Measurements from ENCODE around the gene TMEM132A.

TMEM132A gene

DNA sequence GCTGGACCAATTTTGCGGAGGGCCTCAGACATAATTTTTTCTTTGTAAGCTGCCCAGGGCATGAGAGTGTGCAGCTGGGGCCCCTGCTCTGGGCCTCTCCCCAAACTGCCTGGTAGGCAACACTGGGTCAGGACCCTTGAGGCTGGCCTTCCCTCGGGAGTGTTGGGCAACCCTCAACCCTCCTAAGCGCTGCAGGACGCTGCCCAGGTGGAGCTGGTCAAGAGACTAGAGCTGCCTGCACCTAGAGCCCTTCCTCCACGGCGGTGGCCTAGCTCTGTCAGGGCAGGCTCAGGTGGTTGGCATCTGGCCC is 505 bp upstream of the TMEM132A start:
- DNase-seq, result no peak

DNA sequence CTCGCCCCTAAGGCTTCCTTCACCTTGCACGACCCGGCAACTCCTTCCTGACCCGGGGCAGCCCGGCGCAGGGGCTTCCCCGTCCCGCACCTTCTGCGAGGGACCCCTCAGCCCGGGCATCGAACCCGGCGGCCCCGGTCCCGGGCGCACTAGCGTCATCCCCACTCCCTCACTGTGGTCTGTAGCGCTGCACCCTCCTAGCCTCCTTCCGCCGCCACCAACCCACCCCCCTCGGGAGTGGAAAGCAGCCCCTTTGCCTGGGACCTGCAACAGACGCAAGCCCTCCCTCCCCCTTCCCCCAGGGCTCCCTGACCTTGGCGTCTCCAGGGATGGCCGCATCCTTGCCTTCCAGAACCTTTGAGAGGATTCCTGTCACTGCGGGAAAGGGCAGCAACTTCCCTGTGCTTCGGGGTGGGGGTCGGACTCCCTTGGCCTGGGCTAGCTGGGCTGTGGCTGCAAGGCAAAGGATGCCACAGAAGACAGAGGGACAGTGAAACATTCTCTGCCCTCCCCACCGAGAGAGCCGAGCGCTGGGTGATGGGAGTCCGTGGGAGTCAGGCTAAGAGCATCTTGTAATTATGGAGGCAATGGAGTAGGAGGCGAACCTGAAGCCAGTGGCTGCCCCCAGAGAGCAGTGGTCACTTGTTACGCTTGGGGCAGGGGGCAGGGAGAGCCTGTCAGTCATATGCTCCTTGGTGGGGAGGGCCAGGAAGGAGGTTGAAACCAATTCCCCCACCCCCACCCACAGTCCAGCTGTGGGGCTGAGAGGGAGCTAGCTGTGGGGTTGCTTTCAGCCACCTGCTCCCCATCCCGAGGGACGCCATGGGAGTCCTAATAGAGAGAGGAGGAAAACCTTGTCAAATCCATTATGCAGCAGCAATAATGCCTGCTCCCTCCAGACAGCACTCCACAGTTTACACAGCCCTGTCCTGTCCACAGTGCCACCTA is 920 bp downstream of the TMEM132A start:
- peak; percentile 65 for DNase-seq

DNA sequence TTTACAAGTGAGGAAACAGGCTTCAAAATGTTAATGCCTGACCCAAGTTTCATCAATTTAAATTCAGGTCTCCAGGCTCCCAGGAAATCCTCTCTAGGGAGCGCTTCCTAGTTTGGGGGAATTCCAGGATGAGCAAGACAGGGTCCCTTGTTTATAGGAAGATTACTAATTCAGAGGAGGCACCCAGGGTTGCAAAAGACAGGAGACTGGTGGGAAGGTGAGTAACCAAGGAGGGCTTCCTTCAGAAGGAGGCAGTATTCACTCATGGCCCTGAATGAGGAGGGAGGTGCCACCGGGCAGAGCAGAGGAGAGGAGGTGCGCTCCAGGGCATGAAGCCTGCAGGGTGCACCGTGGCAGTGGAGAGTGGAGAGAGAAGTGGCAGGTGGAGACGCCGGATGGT is 1.6 kb downstream of the TMEM132A start:
- DNase-seq, result no peak

DNA sequence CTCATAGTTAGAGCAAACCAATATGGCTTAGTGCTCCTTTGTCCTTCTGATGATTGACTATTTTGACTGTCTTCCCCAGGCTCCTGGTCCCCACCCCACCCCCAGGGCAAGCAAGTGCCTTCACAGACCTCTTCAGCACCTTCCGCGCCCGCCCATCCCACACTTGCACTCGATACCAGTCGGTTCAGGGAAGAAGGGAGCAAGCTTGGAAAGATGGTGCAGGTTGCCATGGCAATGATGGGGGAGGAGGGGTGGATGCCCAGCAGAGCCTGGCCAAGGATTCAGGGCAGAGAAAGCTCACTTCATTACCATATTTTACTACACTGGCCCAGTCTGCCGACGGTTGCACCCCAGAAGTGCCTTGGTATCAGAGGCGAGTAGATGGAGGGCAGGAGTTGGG is 2.2 kb downstream of the TMEM132A start:
- DNase-seq, result no peak

DNA sequence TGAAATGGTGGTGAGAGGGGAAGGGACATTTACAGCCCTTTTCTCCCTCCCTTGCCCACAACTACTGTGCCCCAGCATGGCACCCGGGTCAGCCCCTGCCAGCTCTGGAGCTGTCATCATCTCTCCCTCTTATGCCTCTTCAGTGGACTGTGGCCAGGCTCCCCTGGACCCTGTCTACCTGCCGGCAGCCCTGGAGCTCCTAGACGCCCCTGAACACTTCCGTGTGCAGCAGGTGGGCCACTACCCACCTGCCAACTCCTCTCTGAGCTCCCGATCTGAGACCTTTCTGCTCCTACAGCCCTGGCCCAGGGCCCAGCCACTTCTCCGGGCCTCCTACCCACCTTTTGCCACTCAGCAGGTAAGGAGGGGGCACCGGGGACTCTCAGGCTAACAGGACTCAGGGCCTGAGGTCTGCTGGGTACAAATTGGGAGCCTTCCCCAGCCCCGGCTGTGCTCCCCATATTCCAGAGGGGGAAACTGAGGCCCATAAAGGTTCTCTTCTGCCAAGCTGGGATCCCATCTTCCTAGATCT is 2.9 kb downstream of the TMEM132A start:
- DNase-seq, result no peak

DNA sequence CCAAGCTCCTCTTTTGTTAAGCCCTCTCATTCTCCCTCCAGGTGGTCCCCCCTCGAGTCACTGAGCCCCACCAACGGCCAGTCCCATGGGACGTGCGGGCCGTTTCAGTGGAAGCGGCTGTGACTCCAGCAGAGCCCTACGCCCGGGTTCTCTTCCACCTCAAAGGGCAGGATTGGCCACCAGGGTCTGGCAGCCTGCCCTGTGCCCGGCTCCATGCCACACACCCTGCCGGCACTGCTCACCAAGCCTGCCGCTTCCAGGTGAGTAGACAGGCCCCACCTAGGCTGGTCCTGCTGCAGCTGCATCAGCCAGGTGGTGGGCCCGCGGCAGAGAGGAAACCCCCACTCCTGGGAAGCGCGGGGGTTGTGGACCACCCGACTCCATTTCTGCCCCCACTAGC is 3.3 kb downstream of the TMEM132A start:
- DNase-seq, result no peak

DNA sequence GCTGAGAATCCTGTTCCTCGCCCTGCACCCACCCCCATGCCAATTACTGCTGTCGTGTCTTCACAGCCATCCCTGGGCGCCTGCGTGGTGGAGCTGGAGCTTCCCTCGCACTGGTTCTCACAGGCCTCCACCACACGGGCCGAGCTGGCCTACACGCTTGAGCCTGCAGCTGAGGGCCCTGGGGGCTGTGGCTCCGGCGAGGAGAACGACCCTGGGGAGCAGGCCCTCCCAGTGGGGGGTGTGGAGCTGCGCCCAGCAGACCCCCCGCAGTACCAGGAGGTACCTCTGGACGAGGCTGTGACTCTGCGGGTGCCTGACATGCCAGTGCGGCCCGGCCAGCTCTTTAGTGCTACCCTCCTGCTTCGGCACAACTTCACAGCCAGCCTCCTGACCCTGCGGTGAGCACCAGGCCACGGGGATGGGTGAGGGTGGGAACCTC is 4.3 kb downstream of the TMEM132A start:
- DNase-seq, result no peak

DNA sequence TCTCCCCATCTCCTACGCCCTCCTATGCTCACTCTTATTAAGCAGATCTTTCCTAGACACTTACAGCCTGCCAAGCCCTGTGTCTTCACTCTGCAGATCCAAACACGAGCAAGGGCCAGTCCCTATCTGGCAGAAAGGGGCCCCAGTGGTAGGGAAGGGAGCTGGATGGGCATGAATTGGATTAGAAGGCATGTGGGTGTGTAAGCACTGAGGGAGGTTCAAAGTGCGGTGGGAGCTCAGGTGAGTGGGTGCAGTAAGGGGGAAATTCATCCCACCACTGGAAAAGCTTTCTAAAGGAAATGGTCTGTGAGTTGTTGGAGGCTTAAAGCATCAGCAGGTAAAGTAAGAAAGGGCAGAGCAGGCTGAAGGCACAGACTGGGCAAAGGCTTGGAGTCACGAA is 5.5 kb downstream of the TMEM132A start:
- DNase-seq, result no peak

DNA sequence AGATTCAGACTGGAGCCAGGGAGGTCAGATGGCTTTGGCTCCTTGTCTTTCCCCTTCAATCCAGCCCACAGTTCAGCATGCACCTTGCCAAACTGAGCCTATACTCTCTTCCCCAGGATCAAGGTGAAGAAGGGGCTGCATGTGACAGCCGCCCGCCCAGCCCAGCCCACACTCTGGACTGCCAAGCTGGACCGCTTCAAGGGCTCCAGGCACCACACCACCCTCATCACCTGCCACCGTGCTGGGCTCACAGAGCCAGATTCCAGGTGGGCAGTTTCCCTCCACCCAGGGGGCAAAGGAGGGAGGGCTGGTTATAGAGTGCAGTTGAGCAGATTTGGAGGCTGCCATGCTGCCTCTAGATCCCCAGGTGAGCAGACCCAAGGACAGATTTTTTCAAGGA is 6.1 kb downstream of the TMEM132A start:
- no peak for DNase-seq

DNA sequence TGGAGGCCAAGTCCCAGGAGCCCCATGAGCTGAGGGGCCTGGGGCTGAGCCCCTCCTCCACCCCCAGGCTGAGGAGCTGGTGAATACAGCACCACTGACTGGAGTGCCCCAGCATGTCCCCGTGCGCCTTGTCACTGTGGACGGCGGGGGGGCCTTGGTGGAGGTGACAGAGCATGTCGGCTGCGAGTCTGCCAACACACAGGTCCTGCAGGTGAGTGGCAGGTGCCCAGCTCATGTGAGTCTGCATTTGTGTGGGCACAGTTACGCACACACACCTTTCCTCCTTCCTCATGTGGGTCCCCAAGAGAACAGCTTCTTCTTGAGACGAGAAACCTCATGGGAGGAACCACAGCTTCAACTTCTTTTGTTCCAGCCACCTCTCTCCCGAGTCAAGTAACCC is 7.7 kb downstream of the TMEM132A start:
- no peak for DNase-seq

DNA sequence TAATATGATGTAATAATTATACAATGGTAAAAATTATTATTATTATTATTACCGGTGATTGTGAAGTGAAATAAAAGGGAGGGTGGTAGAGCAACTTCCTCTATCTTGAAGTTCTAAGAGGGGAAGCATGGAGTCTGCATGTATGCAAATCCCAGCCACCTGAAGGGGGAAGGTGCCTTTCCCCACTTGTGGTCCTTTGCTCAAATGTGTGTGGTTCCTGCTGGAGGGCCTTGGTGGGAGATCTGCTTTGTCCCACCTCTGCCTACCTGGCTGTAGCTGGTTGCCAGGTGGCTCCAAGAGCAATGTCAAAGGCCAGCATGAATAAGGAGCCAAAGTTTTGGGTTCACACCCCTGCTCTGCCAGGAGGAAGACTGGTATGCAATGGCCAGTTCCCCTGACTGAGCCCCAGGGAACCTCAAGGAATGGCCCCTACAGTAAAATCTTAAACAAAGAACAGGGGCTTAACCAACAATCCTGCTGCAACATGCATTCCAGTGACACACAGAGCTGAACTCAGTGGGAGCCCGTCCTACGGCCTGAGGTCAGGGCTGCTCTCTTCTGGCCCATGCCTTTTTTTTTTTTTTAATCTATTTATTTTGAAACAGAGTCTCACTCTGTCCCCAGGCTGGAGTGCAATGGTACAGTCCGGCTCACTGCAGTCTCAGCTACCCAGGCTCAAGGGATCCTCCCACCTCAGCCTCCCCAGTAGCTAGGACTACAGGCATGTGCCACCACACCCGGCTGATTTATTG is 8.5 kb downstream of the TMEM132A start:
- no peak for DNase-seq

DNA sequence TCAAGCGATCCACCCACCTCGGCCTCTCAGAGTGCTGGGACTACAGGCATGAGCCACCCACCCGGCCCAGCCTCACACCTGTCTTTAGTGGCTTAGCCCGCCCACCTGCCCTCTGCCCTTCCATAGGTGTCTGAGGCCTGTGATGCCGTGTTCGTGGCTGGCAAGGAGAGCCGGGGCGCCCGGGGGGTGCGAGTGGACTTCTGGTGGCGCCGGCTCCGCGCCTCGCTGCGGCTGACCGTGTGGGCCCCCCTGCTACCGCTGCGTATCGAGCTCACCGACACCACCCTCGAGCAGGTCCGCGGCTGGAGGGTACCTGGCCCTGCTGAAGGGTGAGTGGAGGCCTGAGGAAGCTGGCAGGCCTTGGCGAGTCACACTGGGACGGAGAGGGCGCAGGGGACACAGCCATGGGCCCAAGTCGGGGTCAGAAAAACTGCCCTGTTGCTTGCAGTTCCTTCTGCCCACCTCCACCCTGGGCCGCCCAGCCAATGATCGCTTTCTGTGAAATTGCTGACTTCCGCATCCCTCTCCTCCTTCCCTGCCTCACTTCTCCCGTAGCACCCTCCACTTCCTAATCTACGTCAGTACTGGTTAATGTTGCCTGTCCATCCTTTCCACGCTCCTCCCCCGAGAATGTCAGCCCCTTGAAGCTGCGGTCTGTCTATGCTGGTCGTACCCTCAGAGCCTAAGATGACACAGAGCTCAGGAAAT is 9.3 kb downstream of the TMEM132A start:
- no peak for DNase-seq

DNA sequence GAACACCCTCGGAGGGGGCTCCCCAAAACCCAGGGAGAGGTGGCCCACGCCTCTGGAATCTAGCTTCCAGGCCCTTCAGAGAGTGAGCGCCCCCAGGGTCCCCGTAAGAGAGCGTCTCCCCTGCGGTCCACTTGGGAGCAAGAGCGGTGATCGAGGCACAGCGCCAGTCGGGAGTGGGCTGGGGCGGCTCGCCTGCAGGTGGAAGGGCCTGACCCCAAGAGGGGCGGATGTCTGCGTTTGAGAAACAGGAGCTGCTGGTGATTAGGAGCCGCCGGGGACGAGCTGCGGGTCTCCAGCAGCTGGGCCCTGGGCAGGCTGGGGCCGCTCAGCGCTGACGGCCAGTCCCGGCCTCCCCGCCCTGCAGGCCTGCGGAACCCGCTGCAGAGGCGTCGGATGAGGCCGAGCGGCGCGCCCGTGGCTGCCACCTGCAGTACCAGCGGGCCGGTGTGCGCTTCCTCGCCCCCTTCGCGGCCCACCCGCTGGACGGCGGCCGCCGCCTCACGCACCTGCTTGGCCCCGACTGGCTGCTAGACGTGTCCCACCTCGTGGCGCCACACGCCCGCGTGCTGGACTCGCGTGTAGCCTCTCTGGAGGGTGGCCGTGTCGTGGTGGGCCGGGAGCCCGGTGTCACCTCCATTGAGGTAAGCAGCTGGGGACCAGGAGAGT is 10.0 kb downstream of the TMEM132A start:
- DNase-seq, result no peak

DNA sequence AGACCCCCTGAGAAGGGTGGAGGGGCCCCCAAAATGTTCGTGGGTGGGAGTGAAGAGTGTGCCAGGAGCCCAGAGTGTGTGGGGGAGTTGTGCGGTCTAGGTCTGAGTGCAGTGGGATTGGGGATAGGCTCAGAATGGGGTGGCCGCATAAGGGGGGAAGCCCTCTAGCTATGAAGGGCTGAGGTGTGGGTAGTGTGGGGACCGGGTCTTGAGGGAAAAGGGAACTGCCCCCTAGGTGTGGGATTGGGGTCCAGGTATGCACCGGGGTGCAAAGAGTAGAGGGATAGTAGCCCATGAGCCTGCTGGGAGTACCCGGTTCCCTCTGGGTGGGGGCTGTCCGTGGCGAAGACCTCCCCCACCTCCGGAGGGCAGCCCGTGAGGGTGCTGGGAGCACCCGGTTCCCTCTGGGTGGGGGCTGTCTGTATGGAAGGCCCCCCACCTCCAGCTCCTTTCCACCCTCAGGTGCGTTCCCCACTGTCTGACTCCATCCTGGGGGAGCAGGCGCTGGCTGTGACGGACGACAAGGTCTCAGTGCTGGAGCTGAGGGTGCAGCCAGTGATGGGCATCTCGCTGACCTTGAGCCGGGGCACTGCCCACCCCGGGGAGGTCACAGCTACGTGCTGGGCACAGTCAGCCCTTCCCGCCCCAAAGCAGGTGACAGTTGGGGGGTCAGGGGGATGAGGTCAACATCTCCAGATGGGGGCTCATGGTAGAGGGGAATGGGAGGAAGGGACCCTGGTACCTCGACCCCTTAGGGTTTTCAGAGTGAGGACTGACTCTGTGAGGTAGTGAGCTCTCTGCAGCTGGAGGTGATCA is 10.7 kb downstream of the TMEM132A start:
- DNase-seq, result no peak

DNA sequence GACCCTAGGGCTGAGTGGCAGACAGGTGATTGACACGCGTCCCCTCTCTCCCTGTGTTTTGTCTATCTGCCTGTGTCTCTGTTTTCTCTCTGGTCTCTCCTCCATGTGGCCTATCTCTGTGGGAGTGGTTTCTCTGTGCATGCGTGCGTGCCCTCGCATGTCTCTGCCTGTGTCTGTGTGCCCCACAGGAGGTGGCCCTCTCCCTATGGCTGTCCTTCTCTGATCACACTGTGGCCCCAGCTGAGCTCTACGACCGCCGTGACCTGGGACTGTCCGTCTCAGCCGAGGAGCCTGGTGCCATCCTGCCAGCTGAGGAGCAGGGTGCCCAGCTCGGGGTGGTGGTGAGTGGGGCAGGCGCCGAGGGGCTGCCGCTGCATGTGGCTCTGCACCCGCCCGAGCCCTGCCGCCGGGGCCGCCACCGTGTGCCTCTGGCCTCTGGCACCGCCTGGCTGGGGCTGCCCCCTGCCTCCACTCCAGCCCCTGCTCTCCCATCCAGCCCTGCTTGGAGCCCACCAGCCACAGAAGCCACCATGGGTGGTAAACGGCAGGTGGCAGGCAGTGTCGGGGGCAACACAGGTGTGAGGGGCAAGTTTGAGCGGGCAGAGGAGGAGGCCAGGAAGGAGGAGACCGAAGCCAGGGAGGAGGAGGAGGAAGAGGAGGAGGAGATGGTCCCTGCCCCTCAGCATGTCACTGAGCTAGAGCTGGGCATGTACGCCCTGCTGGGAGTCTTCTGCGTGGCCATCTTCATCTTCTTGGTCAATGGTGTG is 11.6 kb downstream of the TMEM132A start:
- DNase-seq, result no peak

DNA sequence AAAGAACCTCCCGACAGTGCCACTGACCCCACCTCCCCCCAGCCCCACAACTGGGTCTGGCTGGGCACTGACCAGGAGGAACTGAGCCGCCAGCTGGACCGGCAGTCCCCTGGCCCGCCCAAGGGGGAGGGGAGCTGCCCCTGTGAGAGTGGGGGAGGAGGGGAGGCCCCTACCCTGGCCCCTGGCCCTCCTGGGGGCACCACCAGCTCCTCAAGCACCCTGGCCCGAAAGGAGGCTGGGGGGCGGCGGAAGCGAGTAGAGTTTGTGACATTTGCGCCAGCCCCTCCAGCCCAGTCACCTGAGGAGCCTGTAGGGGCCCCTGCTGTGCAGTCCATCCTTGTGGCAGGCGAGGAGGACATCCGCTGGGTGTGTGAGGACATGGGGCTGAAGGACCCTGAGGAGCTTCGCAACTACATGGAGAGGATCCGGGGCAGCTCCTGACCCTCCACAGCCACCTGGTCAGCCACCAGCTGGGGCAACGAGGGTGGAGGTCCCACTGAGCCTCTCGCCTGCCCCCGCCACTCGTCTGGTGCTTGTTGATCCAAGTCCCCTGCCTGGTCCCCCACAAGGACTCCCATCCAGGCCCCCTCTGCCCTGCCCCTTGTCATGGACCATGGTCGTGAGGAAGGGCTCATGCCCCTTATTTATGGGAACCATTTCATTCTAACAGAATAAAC is 12.3 kb downstream of the TMEM132A start:
- DNase-seq, result no peak

DNA sequence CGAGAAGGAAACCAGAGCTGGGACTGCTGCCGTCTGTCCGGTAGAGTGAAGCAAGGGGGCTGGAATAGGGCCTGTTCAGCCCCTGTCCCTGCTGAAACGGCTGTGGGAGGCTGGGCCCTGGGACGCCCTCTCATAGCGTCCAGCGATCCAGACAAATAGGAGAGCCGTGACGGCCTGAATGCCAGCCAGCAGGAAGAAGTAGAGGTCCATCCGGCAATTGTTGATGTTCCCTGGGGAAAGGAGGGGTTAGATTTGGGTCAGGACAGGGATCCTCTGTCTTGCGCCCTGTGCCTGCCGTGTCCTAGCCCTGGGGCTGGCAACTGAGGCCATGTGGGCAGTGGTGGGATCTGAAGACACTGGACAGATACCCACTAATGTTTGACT is 12.9 kb downstream of the TMEM132A start:
- DNase-seq, result no peak

DNA sequence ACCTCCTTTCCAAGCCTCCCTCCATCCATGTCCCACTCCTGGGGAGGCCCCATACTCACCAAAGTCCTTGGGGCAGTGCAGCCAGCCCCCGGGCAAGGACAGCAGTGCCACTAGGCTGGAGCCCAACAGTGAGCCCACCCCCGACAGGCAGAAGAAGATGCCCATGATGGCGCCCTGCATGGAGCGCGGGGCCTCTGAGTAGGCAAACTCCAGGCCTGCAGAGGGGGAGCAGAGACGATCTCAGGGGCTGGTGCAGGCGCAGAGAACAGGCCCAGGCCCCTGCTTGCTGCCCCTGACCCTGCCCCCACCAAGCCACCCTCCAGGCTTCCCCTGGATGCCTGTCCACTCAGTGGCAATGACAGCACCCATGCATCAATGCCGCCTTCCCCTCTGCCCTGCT is 13.6 kb downstream of the TMEM132A start:
- no peak for DNase-seq

DNA sequence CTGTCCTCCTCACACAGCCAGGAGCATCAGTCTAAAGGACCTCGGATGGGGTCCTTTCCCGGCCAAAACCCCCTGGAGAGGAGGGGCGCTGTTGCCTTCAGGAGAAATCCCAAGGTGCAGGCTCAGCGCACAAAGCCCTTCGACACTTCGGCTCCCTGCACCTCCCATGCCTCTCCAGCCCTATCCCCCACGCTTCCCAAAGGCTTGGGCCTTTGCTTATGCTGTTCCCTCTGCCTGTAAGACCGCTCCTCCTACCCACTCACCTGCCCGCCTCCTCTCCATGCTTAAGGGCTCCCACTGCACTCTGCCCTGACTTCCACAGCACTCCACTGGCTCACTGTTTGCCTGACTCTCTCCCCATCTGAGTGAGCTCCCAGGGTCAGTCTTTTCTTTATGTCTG is 14.2 kb downstream of the TMEM132A start:
- DNase-seq, result no peak

DNA sequence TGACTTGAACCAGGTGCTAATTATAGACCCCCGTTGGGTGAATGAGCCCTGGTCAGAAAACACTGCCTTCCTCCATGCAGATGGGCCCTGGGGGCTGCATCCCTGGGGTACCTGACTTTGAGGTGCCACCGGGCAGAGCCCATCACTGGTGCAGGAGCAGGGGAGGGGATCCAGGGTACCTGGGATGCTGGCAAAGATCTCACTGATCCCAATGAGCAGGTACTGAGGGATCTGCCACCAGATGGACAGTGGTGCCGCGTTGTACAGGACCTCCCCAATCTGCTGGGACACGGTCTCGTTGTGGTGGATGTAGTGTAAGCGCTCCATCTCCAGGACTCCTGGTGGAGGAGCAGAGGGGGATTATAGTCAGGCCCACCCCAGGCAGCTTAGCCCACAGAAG is 15.0 kb downstream of the TMEM132A start:
- DNase-seq, result no peak

DNA sequence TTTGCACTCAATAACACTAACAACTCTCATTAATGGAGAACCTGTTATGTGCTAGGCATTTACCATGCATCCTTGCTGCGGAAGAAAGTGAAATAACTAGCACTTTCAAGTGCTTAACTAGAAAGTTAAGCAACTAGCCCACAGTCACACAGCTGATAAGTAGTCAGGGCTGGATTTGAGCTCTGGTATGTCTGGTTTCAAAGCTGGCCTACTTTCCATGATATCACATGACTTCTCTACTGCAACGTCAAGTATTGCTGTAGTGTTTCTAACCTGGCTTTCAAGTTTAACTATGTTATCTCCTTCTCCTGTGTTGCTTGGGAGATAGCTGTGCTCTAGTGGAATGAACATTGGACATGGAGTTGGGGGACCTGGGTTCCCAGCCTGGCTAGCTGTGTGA is 15.6 kb downstream of the TMEM132A start:
- DNase-seq, result no peak
